Peyer's patch (tissue), 4 donors: ENCODE measurements around the gene NEU4.

Source experiments
- CTCF ChIP-seq, 6 experiments: fragments of 450-650 bp in 4 of 6; fragments of 200-600 bp in 2 of 6; sonication (generic) in 1 of 6; IDR thresholded peaks; one replicate each; pipeline ENCODE4 v1.5.1; 2017 to 2019; ENCODE audit warnings: antibody characterized with exemption in 6 of 6, mild to moderate bottlenecking in 3 of 6, moderate library complexity in 1 of 6
- POLR2A ChIP-seq, 2 donors: fragments of 450-650 bp; IDR thresholded peaks; one replicate each; pipeline ENCODE4 v1.5.1; 2017; ENCODE audit warnings: antibody characterized with exemption in 2 of 2, mild to moderate bottlenecking in 2 of 2, moderate library complexity in 2 of 2

DNA sequence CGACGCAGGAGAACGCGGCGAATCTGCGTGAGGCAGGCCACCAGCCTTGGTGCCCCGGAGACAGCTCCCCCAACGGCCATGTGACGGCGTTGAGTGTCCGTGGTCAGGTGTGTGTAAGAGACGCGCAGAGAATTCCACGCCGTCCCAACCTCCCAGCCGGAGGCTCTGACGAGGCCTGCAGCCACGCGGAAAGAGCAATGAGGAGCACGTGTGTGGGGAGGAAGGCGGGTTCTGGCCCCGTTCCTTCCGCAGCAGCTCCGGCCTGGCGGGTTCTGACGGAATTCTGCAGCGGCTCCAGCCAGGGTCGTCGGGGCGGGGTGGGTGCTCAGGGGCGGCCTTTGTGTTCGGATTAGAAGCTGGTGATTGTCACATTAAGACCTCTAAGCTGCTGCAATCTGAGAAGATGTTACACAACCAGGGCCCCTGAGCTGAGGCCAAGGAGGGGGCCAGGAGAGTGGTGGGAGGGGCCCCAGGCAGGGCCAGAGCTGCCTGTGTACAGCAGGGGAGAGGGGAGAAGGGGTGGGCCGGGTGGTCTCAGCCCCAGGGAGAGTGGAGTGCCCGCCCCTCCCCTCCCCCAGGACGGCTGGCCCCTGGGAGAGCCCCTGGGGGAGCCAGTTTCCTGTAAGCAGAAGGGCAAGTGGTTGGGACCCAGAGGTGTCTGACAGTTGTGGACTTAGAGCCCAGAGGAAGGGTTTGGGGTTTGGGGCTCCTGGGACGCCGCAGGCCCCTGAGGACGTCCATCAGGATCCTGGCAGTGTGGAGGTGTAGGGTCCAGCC, 37.5 kb upstream of the NEU4 start:
- TF ChIP-seq CTCF (IDR thresholded peaks at IDR 0.05) (no peak), POLR2A (IDR thresholded peaks at IDR 0.05) (no peak)
